NCI-H2107 treated with DMSO at 0.1 percent for 48 hours (cell line): ENCODE results near the gene TMTC2.

Experiments used
- DNase-seq: peaks from one replicate; lab custom pipeline; 2025; ENCODE audit not compliant: unreplicated experiment; lab: John Stamatoyannopoulos, UW

Gene TMTC2

DNA sequence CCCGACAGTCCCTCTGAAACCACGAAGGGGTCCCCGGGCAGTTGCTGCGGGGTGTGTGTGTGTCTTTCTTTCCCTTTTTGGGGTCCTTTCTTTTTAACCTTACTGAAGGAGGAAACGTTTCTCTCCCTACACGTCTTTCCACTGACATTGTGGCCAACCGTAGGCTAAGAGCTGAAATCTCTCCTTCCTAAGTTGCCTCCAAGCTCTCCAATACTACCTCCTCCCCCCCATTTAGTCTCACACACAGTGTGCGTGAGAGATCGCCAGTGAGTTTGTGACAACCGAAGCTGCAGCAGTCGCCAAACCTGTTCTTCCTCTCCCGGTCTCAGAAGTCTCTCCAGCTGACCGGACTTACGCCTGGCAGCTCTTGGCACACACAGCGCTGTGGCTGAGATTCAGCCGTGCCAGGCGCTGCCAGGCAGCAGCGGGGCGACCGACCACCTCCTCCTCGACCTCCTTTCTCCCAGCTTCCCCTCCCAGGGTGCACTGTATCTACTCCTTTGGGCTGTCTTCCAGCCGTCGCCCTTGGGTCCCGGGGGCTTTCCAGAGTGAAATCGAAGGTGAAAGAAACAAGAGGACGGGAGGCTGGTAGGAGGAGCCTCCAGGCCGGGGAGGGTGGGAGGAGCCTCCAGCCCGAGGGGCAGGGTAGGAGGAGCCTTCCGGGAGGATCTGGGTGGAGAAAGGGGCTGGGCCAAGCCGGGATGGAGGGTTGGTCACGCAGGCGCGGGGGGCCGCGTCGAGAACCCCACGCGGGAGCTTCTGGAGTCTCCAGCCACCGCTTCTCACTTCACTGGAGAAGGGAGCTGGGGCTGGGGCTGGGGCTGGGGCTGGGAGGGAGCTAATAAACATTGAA is at the start of gene TMTC2:
Gene TMTC2 (plus strand): TSS at position 739 of the 853 bp plus-strand sequence.
- DNase-seq: peak; percentile 84

DNA sequence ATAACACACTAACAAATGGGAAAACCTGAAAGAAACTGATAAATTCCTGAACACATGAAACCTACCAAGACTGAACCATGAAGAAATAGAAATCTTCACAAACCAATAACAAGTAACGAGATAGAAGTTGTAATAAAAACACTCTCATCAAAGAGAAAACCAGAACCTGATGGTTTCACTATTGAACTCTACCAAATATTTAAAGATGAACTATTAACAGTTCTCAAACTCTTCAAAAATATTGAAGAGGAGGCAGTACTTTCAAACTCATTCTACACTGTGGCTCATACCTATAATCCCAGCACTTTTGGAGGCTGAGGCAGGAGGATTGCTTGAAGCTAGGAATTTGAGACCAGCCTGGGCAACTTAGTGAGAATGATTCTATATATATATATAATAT is 48.4 kb upstream of the TMTC2 start:
- no peak for DNase-seq

DNA sequence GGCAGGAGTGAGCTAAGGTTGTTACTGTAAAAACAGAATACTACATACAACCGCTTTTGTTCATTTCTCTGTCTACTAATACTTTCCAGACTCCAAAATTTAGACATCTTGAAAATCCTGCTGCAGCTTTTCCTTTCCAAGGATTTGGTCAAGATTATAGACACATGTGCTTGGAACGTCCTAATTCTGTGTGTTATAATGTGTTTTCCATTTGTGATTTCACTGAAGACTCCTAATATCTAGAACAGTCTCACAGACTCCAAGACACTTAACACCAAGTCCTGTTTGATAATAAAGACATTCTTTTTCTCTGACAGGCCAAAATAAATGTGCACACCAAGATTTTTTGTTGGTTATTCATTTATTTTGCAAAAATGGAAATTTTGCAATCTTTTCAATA is 41.8 kb upstream of the TMTC2 start:
- DNase-seq: no peak

DNA sequence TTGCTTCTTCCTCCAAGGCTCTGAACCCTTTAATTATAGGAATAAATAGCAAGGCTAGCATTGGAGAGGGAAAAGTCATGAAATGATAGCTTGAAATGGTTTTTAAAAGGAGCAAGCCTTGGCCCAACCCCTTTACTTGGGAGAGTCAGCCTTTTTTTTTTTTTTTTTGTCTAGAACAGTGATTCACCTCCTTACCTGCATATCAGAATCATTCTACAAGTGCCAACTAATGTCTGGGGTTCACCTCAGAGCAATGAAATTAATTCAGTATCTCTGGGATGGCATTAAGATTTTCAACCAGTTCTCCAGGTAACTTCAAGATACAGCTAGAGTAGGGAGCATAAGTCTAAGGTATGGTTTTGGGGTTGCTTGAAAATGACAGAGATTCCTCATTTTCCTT is 41.3 kb upstream of the TMTC2 start:
- no peak for DNase-seq

GRCh38 chr12:82647853-82648252 is 38.9 kb upstream of the TMTC2 start:
- no peak for DNase-seq

GRCh38 chr12:82648259-82648909 is 38.3 kb upstream of the TMTC2 start:
- DNase-seq: no peak

- no peak for DNase-seq
Observed at GRCh38 chr12:82650627-82651337, 35.9 kb upstream of the TMTC2 start.

DNA sequence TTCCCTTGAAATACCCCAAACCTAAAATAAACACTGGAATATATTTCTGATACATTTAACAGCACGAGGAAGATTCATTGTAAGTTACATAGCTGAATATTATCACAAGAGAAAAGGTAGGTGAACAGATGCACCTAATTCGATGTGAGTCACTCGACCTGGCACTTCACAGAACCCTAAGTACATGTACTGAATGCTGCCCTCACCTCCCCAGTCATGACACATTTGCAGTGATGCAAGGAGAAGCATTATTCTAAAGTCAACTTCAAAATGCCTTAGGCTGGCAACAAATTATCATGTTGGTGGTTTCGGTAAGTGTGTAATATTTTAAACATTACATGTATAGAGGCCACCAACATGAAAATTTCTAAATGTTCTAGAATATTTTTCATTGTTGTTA is 35.2 kb upstream of the TMTC2 start:
- no peak for DNase-seq

GRCh38 chr12:82652071-82652470 is 34.6 kb upstream of the TMTC2 start:
- no peak for DNase-seq

GRCh38 chr12:82655751-82656150 is 31.0 kb upstream of the TMTC2 start:
- DNase-seq: no peak

DNA sequence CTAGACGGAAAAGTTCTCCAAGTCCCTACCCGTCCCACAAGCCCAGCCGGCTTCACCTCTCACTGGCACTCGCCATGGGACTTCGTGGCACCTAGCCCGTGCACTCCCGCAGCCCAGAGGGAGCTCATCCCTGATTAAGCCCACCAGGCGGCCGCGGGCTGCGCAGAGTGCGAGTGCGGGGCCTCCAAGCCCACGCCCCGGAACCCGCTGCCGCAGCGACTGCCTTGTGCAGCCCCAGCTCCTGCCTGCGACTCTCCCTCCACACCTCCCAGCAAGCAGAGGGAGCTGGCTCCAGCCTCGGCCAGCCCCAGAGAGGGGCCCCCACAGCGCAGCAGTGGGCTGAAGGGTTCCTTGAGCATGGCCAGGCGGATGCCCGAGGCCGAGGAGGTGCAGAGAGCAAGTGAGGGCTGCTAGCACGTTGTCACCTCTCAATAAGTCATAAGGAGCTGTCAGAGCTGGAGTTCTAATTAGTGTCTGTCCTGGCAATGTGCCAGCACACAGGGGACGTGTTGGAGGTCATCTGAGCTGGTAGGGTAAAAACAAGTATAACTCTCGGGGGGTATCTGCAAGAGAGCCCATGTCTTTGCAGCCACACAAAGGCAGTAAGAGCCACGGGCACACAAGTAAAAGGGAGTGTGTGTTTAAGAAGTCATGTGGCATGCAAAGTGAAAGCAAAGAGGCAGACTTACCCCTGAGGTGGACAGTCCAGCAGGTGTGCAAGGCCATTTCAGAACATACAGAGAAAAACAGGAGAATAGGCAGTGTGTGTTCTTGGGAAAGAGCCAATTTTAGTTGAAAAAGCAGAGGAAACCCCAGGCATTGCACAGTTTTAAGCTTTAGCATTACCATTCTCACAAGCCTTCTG is 27.1 kb upstream of the TMTC2 start:
- no peak for DNase-seq

GRCh38 chr12:82660541-82661325 is 26.0 kb upstream of the TMTC2 start:
- no peak for DNase-seq

DNA sequence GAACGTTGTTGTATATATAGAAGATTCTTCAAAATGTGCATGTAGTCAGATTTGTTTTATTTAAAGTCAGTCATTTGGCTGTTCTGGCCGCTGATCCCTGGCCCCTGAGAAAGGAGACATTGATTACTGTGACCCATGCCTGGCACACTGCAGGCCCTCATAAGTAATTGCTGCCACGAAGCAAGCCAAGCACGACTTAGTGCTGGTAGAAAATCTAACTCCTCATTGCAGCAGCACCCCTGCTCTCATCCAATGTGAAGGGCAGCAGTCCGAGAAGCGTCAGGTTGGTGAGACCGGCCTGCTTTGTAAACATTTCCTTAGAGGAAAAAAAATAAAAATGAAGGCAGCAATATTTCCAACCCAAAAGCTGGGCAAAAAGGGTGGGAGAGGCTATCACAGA is 22.8 kb upstream of the TMTC2 start:
- no peak for DNase-seq

- no peak for DNase-seq
Observed at GRCh38 chr12:82665142-82665923, 21.4 kb upstream of the TMTC2 start.

GRCh38 chr12:82666830-82667229 is 19.9 kb upstream of the TMTC2 start:
- no peak for DNase-seq

DNA sequence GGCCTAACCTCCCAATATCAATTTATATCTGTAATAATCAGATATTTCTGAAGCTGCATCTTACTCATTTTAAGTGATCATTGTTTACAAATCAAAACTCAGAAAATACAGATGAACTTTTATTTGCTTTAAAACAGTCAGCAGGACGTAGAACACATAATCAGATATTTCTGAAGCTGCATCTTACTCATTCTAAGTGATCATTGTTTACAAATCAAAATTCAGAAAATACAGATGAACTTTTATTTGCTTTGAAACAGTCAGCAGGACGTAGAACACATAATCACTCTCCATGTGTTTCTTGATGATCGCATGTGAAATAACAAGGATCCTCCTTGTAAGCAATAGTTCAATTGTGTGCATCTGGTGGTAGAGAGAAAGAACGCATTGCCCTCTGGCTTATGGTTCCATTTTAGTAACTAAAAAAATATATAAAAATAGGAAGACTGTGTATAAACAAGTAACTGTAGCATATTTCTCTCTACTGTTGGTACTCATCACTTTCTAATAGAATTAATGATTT is 15.0 kb upstream of the TMTC2 start:
- no peak for DNase-seq

GRCh38 chr12:82672811-82673495 is 13.8 kb upstream of the TMTC2 start:
- DNase-seq: no peak

DNA sequence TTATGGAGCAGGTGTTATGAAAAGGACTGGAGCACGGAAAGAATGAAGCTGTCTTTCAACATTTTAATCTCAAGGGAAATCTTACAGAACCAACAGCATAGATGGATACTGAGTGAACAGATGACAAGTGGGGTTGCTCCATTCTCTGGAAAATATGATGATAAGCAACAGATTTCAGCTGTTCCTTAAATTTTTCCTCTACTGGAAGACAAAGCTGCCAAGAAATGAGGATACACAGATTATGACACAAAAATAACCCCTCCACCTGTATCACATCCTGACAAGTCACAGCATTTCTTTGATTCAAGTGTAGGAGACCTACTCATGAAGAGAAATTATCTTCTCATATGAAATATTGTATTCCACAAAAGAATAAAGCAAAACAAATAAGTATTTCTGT is 13.0 kb upstream of the TMTC2 start:
- DNase-seq: peak; percentile 55

DNA sequence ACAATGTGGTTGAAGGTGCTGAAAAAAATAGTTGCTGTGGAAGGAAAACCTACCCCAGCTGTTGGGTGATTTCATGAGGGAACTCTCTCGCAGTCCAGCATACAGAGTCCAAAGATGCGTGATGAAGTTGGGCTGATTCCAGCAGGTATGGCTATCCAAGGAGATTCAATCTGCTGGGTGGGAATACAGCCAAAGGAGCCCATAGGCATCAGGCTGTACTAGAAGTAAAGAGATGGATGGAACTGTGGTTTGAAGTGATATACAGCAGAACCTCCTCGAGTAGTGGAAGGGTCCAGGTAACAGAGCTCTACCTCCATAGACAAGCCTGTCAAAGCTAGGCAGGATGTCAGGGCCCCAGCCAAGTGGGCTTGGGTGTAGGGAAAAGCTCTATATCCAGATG is 11.5 kb upstream of the TMTC2 start:
- no peak for DNase-seq
